ENCODE results near the gene ANKRA2.
A peak's percentile ranks its signal among the peaks of the same experiment; 100 is the strongest.
"Not testable (repeated sequence)": the region's sequence is repeated elsewhere in the genome, so short reads cannot be mapped to it uniquely, and the experiment has no call there.

The ANKRA2 gene

GRCh38 chr5:73545403-73545779, 20.0 kb downstream of the ANKRA2 start:
- no peak for DNase-seq

- DNase-seq = no peak
Observed at GRCh38 chr5:73544429-73545402, 20.7 kb downstream of the ANKRA2 start.

GRCh38 chr5:73542020-73542419, 23.4 kb downstream of the ANKRA2 start:
- DNase-seq = no peak

- peak; percentile 58 for DNase-seq
Observed at GRCh38 chr5:73540192-73540591, 25.2 kb downstream of the ANKRA2 start.

- DNase-seq = no peak
Observed at GRCh38 chr5:73539730-73540129, 25.7 kb downstream of the ANKRA2 start.

GRCh38 chr5:73534971-73535370, 30.5 kb downstream of the ANKRA2 start:
- no peak for DNase-seq

- DNase-seq = no peak
Observed at GRCh38 chr5:73534011-73534644, 31.3 kb downstream of the ANKRA2 start.

GRCh38 chr5:73532195-73532594, 33.2 kb downstream of the ANKRA2 start:
- no peak for DNase-seq

- peak; percentile 21 for DNase-seq
Observed at GRCh38 chr5:73531356-73531755, 34.1 kb downstream of the ANKRA2 start.

- peak; percentile 26 for DNase-seq
Observed at GRCh38 chr5:73529081-73529480, 36.4 kb downstream of the ANKRA2 start.

GRCh38 chr5:73528248-73528647, 37.2 kb downstream of the ANKRA2 start:
- DNase-seq = no peak

GRCh38 chr5:73525606-73526203, 39.7 kb downstream of the ANKRA2 start:
- no peak for DNase-seq

GRCh38 chr5:73523861-73524260, 41.6 kb downstream of the ANKRA2 start:
- no peak for DNase-seq

GRCh38 chr5:73522989-73523388, 42.5 kb downstream of the ANKRA2 start:
- DNase-seq = no peak

- peak; percentile 82 for DNase-seq
Observed at GRCh38 chr5:73519531-73520283, 45.7 kb downstream of the ANKRA2 start.

- no peak for DNase-seq
Observed at GRCh38 chr5:73515232-73515631, 50.2 kb downstream of the ANKRA2 start.

GRCh38 chr5:73514418-73514817, 51.0 kb downstream of the ANKRA2 start:
- DNase-seq = no peak

- no peak for DNase-seq
Observed at GRCh38 chr5:73513996-73514395, 51.4 kb downstream of the ANKRA2 start.

- DNase-seq = not testable (repeated sequence)
Observed at GRCh38 chr5:73508521-73508920, 56.9 kb downstream of the ANKRA2 start.

GRCh38 chr5:73507062-73507461, 58.4 kb downstream of the ANKRA2 start:
- DNase-seq = no peak

GRCh38 chr5:73506459-73506955, 58.9 kb downstream of the ANKRA2 start:
- no peak for DNase-seq

All from fibroblast of skin of scalp (primary cell).